ENCODE measurements around the gene PTGFRN.
A peak's percentile ranks its signal among the peaks of the same experiment; 100 is the strongest.

The PTGFRN gene

DNA sequence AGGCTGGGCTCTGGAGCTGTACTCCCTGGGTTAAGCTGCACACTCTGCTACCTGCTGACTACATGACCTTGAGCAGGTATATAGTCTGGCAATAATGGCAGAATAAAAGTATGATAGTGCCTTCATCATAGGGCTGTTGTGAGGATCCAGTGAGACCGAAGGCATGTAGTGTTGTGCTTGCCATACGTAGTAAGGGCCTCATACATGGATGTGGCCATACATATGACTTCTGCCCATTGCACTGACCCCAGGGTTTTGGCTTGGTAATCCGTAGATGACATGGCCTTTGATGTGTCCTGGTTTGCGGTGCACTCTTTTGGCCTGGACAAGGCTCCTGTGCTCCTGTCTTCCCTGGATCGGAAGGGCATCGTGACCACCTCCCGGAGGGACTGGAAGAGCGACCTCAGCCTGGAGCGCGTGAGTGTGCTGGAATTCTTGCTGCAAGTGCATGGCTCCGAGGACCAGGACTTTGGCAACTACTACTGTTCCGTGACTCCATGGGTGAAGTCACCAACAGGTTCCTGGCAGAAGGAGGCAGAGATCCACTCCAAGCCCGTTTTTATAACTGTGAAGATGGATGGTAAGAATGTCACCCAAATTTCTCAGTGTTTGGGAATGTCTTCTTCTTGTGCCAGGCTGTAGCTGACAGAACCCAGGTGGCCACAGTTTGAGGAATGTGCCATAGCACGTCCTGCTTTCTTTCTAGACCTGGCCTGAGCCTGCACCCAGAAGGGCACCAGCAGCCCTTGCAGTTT, 74.9 kb downstream of the PTGFRN start:
- Mint-ChIP-seq H3K36me3 (no peaks in the 10 kb centered on the region), H3K4me1 (peaks cover 15% of the 10 kb centered on the region), H3K9me3 (no peaks in the 10 kb centered on the region), H3K4me3 (no peak overlapping the region), H3K27ac (no peak overlapping the region)
- no peak for DNase-seq (ENCODE audit: low spot score in 2 of 2)
- ATAC-seq: no peak

DNA sequence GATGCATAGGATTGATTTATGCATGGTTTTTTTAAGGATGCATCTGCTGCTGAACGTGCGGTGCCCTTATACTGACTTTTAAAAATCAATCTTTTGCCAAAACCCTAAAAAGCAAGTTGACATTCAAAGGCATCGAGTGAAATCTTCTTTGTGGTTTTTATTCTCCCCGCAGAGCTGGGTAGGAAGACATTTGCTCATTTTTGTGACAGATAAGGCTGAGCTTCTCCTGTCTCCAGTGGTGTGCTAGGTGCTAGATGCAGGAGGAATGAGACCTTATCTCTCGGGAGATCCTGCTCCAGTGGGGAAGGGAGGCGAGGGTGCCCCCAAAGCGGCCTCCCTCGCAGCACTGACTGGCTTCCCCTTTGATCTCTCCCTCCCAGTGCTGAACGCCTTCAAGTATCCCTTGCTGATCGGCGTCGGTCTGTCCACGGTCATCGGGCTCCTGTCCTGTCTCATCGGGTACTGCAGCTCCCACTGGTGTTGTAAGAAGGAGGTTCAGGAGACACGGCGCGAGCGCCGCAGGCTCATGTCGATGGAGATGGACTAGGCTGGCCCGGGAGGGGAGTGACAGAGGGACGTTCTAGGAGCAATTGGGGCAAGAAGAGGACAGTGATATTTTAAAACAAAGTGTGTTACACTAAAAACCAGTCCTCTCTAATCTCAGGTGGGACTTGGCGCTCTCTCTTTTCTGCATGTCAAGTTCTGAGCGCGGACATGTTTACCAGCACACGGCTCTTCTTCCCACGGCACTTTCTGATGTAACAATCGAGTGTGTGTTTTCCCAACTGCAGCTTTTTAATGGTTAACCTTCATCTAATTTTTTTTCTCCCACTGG, 76.9 kb downstream of the PTGFRN start:
- ATAC-seq: peak; percentile 22
- Mint-ChIP-seq H3K36me3 (no peaks in the 10 kb centered on the region), H3K4me3 (peak overlapping the region; percentile 68)

DNA sequence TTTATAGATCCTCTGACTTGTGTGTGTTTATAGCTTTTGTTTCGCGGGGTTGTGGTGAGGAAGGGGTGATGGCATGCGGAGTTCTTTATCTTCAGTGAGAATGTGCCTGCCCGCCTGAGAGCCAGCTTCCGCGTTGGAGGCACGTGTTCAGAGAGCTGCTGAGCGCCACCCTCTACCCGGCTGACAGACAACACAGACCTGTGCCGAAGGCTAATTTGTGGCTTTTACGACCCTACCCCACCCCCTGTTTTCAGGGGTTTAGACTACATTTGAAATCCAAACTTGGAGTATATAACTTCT, 77.5 kb downstream of the PTGFRN start:
- Mint-ChIP-seq H3K36me3 (no peaks in the 10 kb centered on the region), H3K4me3 (peak overlapping the region; percentile 68), H3K9me3 (no peaks in the 10 kb centered on the region), H3K4me1 (peaks cover 22% of the 10 kb centered on the region), H3K27ac (peak overlapping the region; percentile 64)
- DNase-seq (ENCODE audit: low spot score in 2 of 2): peak in 1 of 2 donors; percentile 65
- peak; percentile 75 for ATAC-seq

More for the DNA sequence above, 76.9 kb downstream of the PTGFRN start:
- no peaks in the 10 kb centered on the region for H3K9me3 Mint-ChIP-seq
- H3K4me1 Mint-ChIP-seq: peaks cover 18% of the 10 kb centered on the region
- peak overlapping the region; percentile 64 for H3K27ac Mint-ChIP-seq
- DNase-seq (ENCODE audit: low spot score in 2 of 2): no peak

DNA sequence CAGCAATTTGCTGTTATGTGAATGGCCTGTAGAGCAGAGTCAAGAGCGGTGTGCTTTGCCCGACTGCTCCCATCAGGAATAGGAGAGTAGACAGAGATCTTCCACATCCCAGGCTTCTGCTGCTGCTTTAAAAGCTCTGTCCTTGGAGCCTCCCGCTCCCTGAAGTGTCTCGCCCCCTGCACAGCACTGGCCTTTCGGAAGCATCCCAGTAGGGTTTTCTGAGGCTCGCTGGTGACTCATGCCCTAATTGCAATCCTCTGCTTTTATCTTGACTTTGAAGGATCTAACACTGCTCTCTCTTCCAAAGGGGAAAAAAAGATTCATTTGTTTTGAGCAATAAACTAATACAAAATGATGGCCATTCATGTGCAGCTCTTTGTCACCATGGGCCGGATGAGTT, 78.5 kb downstream of the PTGFRN start:
- H3K9me3 Mint-ChIP-seq: no peaks in the 10 kb centered on the region
- no peak overlapping the region for H3K27ac Mint-ChIP-seq
- DNase-seq (ENCODE audit: low spot score in 2 of 2): no peak
- ATAC-seq: no peak
- H3K4me1 Mint-ChIP-seq: peaks cover 22% of the 10 kb centered on the region
- H3K4me3 Mint-ChIP-seq: no peak overlapping the region
- H3K36me3 Mint-ChIP-seq: no peaks in the 10 kb centered on the region

DNA sequence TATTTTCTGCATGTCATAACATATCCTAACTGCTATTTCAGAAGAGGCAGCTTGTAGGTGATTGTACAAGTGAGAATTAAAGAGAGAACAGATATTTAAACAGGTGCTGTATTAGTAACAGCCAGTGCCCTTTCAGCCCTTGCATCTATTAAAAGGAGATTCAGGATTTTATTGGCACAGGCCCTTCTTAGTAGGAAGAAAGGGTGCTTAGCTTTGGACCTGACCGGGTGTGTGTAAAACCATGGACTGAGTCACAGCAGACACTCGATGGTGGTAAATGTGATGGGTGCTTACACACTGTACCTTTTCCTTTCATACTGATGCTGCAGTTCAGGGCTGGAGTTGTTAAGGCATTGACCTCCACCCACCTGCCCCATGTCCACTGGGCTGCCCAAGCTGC, 79.2 kb downstream of the PTGFRN start:
- H3K27ac Mint-ChIP-seq: no peak overlapping the region
- H3K9me3 Mint-ChIP-seq: no peaks in the 10 kb centered on the region
- H3K4me1 Mint-ChIP-seq: peaks cover 22% of the 10 kb centered on the region
- DNase-seq (ENCODE audit: low spot score in 2 of 2) (no peak), ATAC-seq (no peak)
- H3K36me3 Mint-ChIP-seq: no peaks in the 10 kb centered on the region
- H3K4me3 Mint-ChIP-seq: no peak overlapping the region

DNA sequence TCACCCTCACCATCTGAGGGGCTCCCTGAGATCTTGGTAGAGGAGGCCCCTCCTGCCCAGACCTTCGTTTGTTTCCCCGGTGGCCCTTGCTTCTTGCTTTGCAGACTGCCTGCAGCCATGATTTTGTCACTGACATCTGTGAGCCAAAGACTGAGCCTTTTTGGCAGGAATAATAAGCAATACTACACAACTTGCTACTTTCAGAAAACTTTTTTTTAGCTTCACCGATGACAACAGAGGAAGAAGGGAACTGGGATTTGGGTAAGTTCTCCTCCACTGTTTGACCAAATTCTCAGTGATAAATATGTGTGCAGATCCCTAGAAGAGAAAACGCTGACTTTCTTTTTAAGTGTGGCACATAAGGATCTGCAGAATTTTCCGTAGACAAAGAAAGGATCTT, 80.1 kb downstream of the PTGFRN start:
- no peak for DNase-seq (ENCODE audit: low spot score in 2 of 2)
- H3K36me3 Mint-ChIP-seq: no peaks in the 10 kb centered on the region
- no peak overlapping the region for H3K4me3 Mint-ChIP-seq
- peaks cover 22% of the 10 kb centered on the region for H3K4me1 Mint-ChIP-seq
- no peak overlapping the region for H3K27ac Mint-ChIP-seq
- H3K9me3 Mint-ChIP-seq: no peaks in the 10 kb centered on the region
- ATAC-seq: no peak

DNA sequence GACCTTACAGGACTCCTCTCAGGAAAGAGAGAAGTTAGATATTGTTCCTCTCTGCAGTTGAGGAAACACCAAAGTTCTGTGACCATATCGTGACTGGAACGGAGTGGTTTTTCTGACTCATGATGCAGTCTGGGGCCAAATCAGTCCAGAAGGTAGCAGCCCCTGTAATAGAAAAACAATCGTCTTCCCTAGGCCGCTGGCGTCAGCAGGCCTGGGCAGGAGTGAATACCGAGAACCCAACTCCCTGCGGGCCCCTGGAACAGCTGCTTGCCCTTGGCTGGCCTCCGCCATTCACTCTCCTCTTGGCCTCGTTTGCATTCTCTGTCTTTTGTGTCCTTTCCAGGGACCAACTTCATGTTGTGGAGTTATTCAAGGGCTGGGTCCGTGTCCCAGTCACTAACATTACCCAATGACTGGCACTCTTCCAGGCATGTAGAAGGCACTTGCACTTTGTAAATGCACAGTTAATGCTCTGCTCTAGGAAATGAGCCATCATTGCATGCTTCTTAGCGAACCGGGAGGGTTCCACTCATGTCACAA, 81.0 kb downstream of the PTGFRN start:
- DNase-seq (ENCODE audit: low spot score in 2 of 2): no peak

DNA sequence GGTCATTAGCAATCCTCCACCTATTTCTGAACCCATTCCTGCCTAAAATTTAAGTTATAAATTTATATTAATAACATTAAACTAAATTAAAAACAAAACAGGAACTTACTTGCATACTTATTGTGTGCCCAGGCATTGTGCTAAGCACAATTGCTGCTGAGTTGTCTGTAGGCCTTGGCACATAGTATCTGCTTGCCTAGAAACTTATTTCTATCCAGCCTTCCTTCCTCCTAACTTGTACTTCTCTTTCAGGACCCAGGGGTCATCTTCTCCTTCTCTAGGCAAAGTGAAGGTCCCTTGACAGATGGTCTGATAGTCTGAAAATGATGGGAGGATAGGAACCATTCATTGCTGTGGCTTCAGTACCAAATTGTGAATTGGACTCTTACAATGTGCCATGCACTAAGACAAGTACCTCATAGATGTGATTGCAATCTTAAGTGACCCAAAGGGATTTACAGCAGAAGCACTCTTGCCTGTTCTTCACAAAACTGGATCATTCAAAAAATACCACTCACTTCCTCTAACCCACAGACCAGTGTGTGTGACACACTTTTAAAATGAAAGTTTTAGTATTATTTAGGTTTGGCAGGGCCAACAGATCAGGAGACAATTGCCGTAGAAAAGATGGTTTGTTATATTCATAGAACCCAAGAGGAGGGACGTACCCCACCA, 81.6 kb downstream of the PTGFRN start:
- DNase-seq (ENCODE audit: low spot score in 2 of 2): no peak
- Mint-ChIP-seq H3K36me3 (no peaks in the 10 kb centered on the region), H3K27ac (no peak overlapping the region), H3K4me3 (peak overlapping the region; percentile 12), H3K9me3 (no peaks in the 10 kb centered on the region), H3K4me1 (peaks cover 21% of the 10 kb centered on the region)
- ATAC-seq: peak; percentile 41

More for the DNA sequence above, 81.0 kb downstream of the PTGFRN start:
- peaks cover 22% of the 10 kb centered on the region for H3K4me1 Mint-ChIP-seq
- H3K27ac Mint-ChIP-seq: no peak overlapping the region
- no peak overlapping the region for H3K4me3 Mint-ChIP-seq
- no peak for ATAC-seq
- no peaks in the 10 kb centered on the region for H3K9me3 Mint-ChIP-seq
- no peaks in the 10 kb centered on the region for H3K36me3 Mint-ChIP-seq

DNA sequence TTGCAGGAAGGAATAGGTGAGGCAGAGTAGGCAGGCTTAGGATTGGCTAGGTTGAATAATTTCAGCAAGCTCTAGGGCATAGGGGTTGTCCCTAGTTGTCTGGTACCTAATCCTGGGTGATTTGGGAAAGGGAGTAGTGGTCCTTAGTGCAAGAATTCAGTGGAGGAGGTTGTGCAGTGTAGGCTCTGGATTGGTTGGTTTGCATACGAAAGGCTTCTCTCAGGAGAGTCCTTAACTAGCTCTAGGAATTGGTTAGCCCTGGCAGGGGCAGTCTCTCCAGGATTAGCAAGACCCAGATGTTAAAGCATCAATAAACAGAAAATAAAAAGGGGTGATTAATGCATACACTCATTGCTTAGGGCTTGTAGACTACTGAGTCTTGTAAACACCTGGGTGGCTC, 82.2 kb downstream of the PTGFRN start:
- Mint-ChIP-seq H3K9me3 (no peaks in the 10 kb centered on the region), H3K4me3 (peak overlapping the region; percentile 12), H3K4me1 (peaks cover 15% of the 10 kb centered on the region), H3K36me3 (no peaks in the 10 kb centered on the region), H3K27ac (no peak overlapping the region)
- ATAC-seq: no peak
- DNase-seq (ENCODE audit: low spot score in 2 of 2): no peak

DNA sequence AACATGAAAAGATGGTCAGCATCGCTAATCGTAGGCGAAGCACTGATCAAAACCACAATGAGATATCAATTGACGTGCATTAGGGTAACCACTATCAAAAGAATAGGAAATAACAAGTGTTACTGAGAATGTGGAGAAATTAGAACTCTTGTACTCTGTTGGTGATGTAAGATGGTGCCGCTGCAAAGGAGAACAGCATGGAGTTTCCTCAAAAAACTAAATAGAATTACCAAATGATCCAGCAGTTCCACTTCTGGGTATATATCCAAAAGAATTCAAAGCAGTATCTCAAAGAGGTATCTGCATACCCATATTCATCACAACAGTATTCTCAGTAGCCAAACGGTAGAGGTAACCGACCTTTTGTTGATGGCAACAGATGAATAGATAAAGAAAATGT, 83.6 kb downstream of the PTGFRN start:
- Mint-ChIP-seq H3K4me3 (no peak overlapping the region), H3K9me3 (no peaks in the 10 kb centered on the region)
- DNase-seq (ENCODE audit: low spot score in 2 of 2): no peak

DNA sequence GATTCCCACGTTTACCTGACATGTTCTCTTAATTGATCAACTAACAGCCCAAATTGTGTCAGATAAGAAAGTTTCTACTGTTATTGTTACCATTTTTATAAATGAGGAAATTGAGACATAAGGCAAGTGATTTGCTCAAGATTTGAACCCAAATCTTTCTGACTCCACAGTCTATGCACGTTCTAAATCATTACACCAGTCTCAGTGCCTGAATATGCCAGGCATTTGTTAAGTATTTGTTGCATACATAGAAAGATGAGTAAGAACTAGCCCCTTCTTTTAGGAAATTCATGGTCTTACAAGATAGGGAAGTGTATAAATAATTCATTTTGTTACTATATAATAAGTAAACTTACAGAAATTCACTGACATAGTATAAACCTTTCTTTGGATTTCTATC, 84.7 kb downstream of the PTGFRN start:
- H3K27ac Mint-ChIP-seq: no peak overlapping the region
- H3K4me3 Mint-ChIP-seq: no peak overlapping the region
- H3K36me3 Mint-ChIP-seq: no peaks in the 10 kb centered on the region
- ATAC-seq (no peak), DNase-seq (ENCODE audit: low spot score in 2 of 2) (no peak)
- H3K9me3 Mint-ChIP-seq: no peaks in the 10 kb centered on the region
- peaks cover 7% of the 10 kb centered on the region for H3K4me1 Mint-ChIP-seq

More for the DNA sequence above, 83.6 kb downstream of the PTGFRN start:
- Mint-ChIP-seq H3K4me1 (peaks cover 7% of the 10 kb centered on the region), H3K27ac (no peak overlapping the region), H3K36me3 (no peaks in the 10 kb centered on the region)
- ATAC-seq: no peak

DNA sequence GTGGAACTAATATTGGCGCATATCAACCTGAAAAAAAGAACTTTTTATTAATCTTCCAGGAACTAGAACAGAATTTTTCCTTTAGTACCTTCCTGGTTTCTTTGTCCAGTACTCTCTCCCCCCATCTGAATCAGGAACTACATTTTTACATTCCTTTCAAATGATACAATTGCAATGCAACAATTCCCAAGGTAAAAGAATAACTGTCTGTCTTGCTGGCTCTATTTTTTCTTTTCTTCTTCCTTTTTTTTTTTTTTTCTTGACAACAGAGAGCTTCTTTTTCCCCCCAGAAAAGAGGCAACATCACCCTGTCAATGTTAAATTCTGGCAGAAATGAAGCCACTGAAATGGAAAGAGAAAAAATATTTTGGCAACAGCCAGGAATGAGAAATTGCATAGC, 87.3 kb downstream of the PTGFRN start:
- Mint-ChIP-seq H3K9me3 (no peaks in the 10 kb centered on the region), H3K36me3 (no peaks in the 10 kb centered on the region), H3K4me3 (no peak overlapping the region), H3K4me1 (peaks cover 9% of the 10 kb centered on the region), H3K27ac (no peak overlapping the region)
- DNase-seq (ENCODE audit: low spot score in 2 of 2) (no peak), ATAC-seq (no peak)

DNA sequence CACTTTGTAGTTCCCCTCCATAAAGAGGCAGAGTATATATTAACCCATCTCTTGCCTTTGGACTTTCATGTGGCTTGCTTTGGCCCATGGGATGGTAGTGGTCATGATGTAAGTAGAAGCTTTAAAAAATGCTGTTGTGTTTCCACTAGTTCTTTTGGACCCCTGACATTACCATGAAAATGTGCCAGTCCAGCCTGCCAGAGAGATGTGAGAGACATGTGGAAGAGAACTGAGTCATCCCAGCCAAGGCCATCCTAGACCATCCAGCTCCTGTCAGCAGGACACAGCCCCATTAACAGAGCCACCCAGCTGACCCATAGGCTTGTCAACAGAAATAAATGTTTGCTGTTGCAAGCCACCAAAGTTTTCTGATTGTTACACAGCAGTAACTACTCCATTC, 87.9 kb downstream of the PTGFRN start:
- Mint-ChIP-seq H3K9me3 (peaks cover 2% of the 10 kb centered on the region), H3K36me3 (no peaks in the 10 kb centered on the region), H3K4me1 (peaks cover 14% of the 10 kb centered on the region), H3K4me3 (no peak overlapping the region), H3K27ac (no peak overlapping the region)
- ATAC-seq (no peak), DNase-seq (ENCODE audit: low spot score in 2 of 2) (no peak)

DNA sequence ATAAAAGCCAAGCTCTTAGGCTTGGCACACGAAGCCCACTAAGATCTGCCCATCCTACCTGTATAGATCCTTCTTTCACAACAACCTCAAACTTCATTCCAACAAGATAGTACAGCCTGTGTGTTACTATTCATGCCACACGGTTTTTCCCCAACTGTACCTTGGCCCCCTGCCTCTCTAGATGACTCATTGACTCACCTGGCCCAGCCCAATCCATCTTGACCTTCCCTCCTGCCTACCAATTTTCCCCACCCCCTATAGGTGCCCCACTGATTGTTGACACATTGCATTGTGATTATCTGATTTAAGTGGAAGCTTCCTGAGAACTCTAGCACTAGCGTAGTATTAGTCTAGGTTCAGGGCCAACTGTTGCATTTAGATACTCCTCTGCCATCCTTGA, 89.9 kb downstream of the PTGFRN start:
- H3K4me3 Mint-ChIP-seq: no peak overlapping the region
- DNase-seq (ENCODE audit: low spot score in 2 of 2) (no peak), ATAC-seq (no peak)
- peaks cover 2% of the 10 kb centered on the region for H3K9me3 Mint-ChIP-seq
- H3K36me3 Mint-ChIP-seq: no peaks in the 10 kb centered on the region
- H3K27ac Mint-ChIP-seq: no peak overlapping the region
- peaks cover 18% of the 10 kb centered on the region for H3K4me1 Mint-ChIP-seq

DNA sequence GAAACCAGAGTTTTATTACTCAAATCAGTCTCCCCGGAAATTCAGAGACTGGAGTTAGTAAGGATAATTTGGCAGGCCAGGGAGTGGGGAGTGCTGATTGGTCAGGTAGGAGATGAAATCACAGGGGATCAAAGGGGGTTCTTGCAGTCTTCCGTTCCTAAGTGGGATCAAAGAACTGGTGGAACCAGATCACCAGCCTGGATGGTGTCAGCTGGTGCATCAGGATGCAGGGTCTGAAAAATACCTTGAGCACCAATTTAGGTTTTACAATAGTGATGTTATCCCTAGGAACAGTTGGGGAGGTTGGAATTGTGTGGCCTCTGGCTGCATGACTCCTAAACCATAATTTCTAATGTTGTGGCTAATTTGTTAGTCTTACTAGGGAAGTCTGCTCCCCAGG, 90.4 kb downstream of the PTGFRN start:
- H3K4me1 Mint-ChIP-seq: peaks cover 18% of the 10 kb centered on the region
- H3K27ac Mint-ChIP-seq: no peak overlapping the region
- DNase-seq (ENCODE audit: low spot score in 2 of 2) (no peak), ATAC-seq (no peak)
- H3K36me3 Mint-ChIP-seq: no peaks in the 10 kb centered on the region
- no peak overlapping the region for H3K4me3 Mint-ChIP-seq
- H3K9me3 Mint-ChIP-seq: peaks cover 2% of the 10 kb centered on the region

Measured in stimulated activated effector memory CD8-positive, alpha-beta T cell treated with anti-CD3 and anti-CD28 coated beads, Interleukin-12 subunit alpha, Interleukin-12 subunit beta, amount 100 ng/mL, for 72 hours (primary cell).